Lower lobe of right lung (tissue), 2 donors: Measurements from ENCODE around the gene OR2AT4. TPM values are rescaled to one million over a fixed set of nuclear protein-coding genes. Genes with fewer than 3 reads are reported as not detected.

ENCODE experiments used
- ATAC-seq, 2 donors: fragments of 200-7000 bp; cut with Tn5 transposase; one replicate each; pipeline ENCODE4 v1.9.1; 2020 to 2022; ENCODE audit warnings: mild to moderate bottlenecking in 2 of 2, moderate library complexity in 2 of 2
- DNase-seq: peaks from one replicate; pipeline ENCODE4 v3.0.0-alpha.2; 2020
- H3K27ac ChIP-seq: fragments of 200-600 bp; one replicate; pipeline ENCODE4 v1.8.0; 2022
- H3K27me3 ChIP-seq: fragments of 200-600 bp; one replicate; pipeline ENCODE4 v1.8.0; 2022; ENCODE audit warnings: low read depth
- H3K36me3 ChIP-seq: fragments of 200-600 bp; one replicate; pipeline ENCODE4 v1.8.0; 2022; ENCODE audit warnings: mild to moderate bottlenecking
- H3K4me1 ChIP-seq: fragments of 200-600 bp; one replicate; pipeline ENCODE4 v1.8.0; 2022
- H3K4me3 ChIP-seq: fragments of 200-600 bp; one replicate; pipeline ENCODE4 v1.8.0; 2022; ENCODE audit warnings: mild to moderate bottlenecking
- H3K9me3 ChIP-seq: fragments of 200-600 bp; one replicate; pipeline ENCODE4 v1.8.0; 2022
- CTCF ChIP-seq: fragments of 200-600 bp; IDR thresholded peaks from one replicate; pipeline ENCODE4 v1.8.0; 2022; ENCODE audit warnings: antibody characterized with exemption, mild to moderate bottlenecking
- intact Hi-C: fragments of 100-400 bp; cut with DNase I; formaldehyde crosslinking; loops from one replicate; pipeline ENCODE4 v1.11.0; 2022
- long read RNA-seq: library from polyadenylated mRNA; unstranded; transcript quantifications from one replicate; pipeline ENCODE4 v2.0.0, GENCODE V29; 2021
- total RNA-seq: library from RNA; stranded (reverse); fragmentation: NEBNext Ultra II Directional; extraction: Animal tissue kit (Norgen Biotek cat#: 25700); gene quantifications from one replicate; pipeline ENCODE4 v1.2.1, GENCODE V29; 2021
- donor health status: DM: no; HTN: yes; CAD: no; lungs with severe emphysema.

OR2AT4 gene
- not detected for total RNA-seq
- long read RNA-seq = 0 reads

DNA sequence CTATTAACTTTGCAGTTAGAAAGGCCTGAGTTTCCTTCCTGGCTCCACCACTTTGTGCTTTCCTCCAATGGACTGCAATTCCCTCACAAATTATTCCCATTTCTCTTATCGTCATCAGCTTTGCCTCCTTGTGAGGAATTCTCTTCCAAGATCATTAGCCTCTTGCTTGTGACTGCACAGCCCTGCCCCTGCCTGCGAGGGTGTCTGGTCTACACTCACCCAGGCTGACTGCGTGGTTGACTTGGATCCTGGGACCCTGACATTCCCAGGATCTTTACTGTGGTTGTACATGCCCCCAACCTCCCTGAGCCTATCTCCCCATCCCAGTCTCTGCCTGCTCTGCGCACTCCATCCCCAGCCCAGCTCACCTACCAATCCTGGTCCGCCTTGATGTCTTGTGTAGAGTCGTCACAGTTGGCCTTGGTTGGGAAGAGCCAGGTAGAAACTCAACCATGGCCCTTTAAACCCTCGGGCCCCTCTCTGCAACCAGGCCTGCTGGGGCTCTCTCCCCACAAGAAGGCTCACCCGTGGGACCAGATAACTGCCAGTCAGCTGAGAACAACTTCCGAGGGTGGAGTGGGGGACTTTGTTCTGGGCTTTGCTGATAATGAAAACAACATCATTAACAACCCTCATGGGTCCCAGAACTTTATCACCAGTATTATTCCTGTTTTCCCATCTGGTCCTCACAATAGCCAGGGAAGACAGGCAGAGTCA lies at the start of gene OR2AT4:
Gene OR2AT4 (minus strand): TSS at position 421 of the 717 bp plus-strand sequence.
- H3K27ac ChIP-seq = no peak within 1 kb of the TSS
- H3K4me3 ChIP-seq = no peak within 1 kb of the TSS
- no peaks in the 10 kb centered on the region for H3K4me1 ChIP-seq
- H3K9me3 ChIP-seq = no peaks in the 10 kb centered on the region
- H3K36me3 ChIP-seq = no peaks in the 10 kb centered on the region
- H3K27me3 ChIP-seq = no peaks in the 10 kb centered on the region
- DNase-seq (no peak), ATAC-seq (no peak)
- intact Hi-C loops = no loop called here
- no peak for TF ChIP-seq CTCF

GRCh38 chr11:75145972-75146519 lies 49.4 kb upstream of the OR2AT4 start:
- no peaks in the 10 kb centered on the region for H3K9me3 ChIP-seq
- no peak overlapping the region for H3K4me3 ChIP-seq
- no peak for TF ChIP-seq CTCF
- peaks cover 67% of the 10 kb centered on the region for H3K4me1 ChIP-seq
- H3K36me3 ChIP-seq = no peaks in the 10 kb centered on the region
- DNase-seq (no peak), ATAC-seq (no peak)
- H3K27ac ChIP-seq = no peak overlapping the region
- intact Hi-C loops = loop anchor here (10.0 kb wide), 1 partner anchor 59 kb away; no protein-coding TSS in a partner anchor
- no peaks in the 10 kb centered on the region for H3K27me3 ChIP-seq

DNA sequence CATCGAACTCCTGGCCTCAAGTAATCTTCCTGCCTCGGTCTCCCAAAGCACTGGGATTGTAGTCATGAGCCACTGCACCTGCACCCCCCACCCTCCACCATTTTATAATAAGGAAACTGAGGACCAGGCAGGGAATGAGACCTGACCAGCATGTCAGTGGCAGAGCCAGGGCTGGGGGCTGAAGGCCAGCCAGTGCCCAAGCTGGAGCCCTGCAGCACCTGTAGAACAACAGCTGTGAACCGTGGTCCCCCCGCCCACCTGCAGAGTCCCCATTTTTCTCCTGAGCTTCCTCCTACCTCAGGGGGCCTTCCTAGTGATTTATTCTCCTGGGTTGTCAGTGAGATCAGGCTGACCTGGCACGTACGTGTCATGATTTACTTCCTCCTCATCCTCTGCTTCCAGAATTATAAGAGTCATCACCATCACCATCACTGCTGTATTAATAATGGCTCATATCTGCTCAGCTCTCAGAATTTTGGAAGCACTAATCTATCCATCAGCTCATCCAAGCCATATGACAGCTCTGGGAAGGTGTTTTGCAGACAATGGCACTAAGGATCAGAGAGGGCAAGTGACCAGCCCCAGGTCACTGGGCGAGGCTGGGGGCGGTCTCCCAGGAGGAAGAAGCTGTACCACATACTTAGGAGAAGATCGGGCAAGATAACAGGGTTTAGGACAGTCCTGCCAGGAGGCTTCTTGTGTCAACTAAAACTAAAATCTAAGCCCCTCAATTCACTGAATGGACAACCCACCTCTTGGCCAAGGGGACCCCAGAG lies 48.7 kb upstream of the OR2AT4 start:
- no peak for TF ChIP-seq CTCF

DNA sequence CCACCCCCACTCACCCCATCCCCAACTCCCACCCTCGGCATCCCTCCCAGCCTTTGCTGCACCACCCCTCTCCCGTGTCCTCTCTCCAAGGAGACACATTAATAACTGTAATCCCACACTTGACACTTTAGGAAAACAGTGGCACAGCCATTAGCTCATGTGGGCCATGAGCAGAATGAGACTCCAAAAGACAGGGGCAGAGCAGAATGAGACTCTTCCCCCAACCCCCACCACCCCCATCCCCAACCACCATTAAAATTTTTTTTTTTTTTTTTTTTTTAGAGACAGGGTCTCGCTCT lies 48.0 kb upstream of the OR2AT4 start:
- intact Hi-C loops = loop anchor here (10.0 kb wide), 1 partner anchor 60 kb away; no protein-coding TSS in a partner anchor
- Histone ChIP-seq H3K4me1 (peaks cover 62% of the 10 kb centered on the region), H3K27me3 (no peaks in the 10 kb centered on the region), H3K27ac (no peak overlapping the region), H3K36me3 (no peaks in the 10 kb centered on the region), H3K9me3 (no peaks in the 10 kb centered on the region), H3K4me3 (no peak overlapping the region)
- ATAC-seq (no peak), DNase-seq (no peak)
- TF ChIP-seq CTCF = no peak

More for the DNA sequence above, 48.7 kb upstream of the OR2AT4 start:
- Histone ChIP-seq H3K27ac (no peak overlapping the region), H3K9me3 (no peaks in the 10 kb centered on the region), H3K27me3 (no peaks in the 10 kb centered on the region), H3K4me1 (peaks cover 68% of the 10 kb centered on the region), H3K36me3 (no peaks in the 10 kb centered on the region), H3K4me3 (no peak overlapping the region)
- intact Hi-C loops = loop anchor here (10.0 kb wide), 1 partner anchor 59 kb away; no protein-coding TSS in a partner anchor
- ATAC-seq (no peak), DNase-seq (no peak)

DNA sequence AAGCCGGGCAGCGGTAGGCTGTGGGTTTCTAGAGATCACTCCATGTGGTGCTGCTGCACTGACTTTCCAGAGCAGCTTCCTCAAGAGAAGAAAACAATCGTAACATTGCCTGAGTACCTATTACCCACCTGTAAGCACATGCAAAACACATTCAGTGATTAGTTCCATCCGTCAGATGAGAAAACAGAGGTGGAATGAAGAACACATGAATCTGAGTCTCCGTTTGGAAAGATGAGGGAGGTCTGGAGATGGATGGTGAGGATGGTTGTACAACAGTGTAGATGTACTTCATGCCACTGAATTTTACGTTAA lies 46.7 kb upstream of the OR2AT4 start:
- TF ChIP-seq CTCF = no peak
- ATAC-seq (no peak), DNase-seq (no peak)
- Histone ChIP-seq H3K9me3 (no peaks in the 10 kb centered on the region), H3K4me1 (peaks cover 51% of the 10 kb centered on the region), H3K36me3 (no peaks in the 10 kb centered on the region), H3K4me3 (no peak overlapping the region), H3K27me3 (no peaks in the 10 kb centered on the region), H3K27ac (peak overlapping the region; percentile 36)
- intact Hi-C loops = loop anchor here (10.0 kb wide), 1 partner anchor 61 kb away; no protein-coding TSS in a partner anchor
